HG03025 (cell line): Measurements from ENCODE around the gene B3GNT3.

ENCODE experiments used
- ATAC-seq: cut with Tn5 transposase; IDR thresholded peaks from one replicate; pipeline ENCODE4 v1.9.1; 2021; ENCODE audit warnings: mild to moderate bottlenecking, moderate library complexity; ENCODE audit not compliant: unreplicated experiment, low FRiP score

B3GNT3 gene, protein sequence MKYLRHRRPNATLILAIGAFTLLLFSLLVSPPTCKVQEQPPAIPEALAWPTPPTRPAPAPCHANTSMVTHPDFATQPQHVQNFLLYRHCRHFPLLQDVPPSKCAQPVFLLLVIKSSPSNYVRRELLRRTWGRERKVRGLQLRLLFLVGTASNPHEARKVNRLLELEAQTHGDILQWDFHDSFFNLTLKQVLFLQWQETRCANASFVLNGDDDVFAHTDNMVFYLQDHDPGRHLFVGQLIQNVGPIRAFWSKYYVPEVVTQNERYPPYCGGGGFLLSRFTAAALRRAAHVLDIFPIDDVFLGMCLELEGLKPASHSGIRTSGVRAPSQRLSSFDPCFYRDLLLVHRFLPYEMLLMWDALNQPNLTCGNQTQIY

GRCh38 chr19:17794731-17795494 lies at the start of gene B3GNT3:
Gene B3GNT3 (plus strand): TSS chr19:17795138. CDS start chr19:17807808, 12,670 bp downstream.
- no peak for ATAC-seq

DNA sequence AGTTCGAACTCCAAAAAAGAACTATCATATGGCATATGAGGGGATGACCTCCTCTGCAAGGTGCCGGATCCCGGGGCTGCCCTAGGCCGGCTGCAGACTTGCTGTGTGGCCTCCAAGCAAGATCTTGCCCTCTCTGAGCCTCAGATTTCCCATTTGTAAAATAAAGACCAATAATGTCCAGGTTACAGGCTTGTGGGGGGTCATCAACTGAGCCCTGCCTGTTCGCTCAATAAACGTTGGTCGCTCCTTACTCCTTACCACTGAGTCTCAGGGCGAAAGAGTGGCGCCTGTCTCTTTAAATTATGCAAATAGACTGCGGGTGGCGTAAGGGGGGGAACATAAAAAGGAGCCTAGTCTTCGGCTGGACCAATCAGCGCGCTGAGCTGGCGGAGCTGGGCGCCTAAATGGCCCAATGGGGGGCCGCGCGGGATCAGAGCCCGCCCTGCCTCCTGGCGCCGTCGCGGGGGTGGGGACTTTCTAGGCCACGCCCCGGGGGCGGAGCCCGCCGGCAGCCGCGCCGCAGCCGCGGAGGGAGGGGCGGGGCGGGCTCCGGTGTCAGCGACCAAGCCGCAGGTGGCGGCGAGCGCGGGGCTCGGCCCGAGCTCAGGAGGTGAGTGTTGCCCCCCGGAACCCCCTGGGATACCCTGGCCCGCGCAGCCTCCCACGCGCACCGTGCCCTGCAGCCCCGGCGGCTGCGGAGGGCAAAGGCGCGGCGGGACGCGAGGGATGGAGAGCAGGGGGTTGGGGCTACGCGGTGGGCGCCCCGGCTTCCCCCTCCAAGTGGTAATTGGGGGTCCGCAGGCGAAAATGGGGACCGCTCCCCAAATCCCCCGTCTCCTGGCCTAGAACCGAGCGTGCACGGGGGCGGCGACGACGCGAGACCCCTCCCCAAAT lies 47.5 kb upstream of the B3GNT3 start:
- ATAC-seq: peak; percentile 69

DNA sequence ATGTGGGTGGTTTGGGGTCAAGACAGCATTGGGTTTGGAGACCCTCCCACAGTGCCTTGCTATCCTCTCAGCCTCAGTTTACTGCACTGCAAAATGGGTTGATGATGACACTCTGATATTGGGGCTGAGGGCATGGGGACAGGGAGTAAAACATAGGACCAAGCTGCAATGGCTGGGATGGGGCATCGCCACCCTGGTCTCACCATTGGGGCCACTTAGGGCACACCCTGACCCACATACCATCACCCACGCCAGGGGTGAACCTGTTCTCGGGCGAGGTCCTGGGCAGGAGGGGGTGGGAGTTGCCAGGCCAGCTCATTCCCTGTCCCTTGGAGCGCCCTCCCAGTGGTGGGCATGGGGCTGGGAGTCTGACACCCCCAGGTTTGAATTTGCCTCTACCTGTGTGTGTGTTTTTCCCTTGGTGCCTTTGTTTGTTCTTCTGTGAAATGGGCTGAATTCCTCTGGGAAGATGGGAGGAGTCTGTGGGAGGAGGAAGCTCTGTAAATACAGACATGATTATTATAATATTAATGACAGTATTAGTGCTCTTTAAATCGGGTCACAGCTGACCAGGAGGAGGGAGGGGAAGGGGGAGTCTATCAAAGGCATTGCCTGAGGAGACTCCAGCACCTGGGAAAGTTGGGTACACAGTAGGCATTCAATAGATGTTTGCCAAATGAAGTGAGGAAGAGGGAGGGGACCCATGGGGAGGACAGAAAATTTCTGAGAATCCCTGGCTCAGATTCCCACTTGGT lies 45.9 kb upstream of the B3GNT3 start:
- no peak for ATAC-seq

GRCh38 chr19:17749912-17750317 lies 45.0 kb upstream of the B3GNT3 start:
- ATAC-seq: no peak

DNA sequence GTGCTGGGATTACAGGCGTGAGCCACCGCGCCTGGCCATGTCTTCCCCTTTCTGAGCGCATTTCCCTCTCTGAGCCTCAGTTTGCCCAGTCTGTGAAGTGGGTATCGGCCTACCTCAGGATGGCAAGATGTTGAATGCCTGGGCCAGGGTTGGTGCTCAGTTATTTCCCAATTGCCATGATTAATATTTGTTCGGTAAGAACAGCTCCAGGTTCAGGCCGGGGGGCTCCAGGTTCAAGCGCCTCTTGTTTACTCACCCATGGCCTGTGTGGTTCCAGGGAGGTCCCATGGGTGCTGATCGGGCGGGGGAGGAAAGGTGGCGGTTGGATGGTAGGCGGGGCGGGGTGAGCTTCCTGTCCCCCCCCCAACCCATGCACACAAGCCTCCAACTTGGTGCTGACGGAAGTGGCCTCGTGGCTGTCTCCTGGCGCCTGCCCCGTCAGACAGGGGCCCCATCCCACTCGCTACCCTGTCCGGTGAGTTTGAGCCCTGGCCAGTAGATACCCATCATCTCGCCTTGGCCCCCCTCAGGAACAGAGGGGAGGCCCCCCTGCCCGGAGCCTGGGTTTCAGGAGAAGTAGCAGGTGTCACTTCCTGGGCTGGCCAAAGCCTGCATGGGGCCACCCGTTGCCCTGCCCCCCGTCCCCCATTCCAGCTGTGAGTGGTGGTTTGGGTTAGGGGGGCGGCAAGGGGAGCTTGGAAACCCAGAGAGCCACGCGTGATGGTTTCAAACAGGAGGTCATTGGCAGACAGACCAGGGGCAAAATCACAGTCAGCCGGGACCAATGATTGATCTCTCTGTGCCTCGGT lies 43.6 kb upstream of the B3GNT3 start, which contains the start of gene FCHO1:
TSS of gene FCHO1 (plus strand) at position 375 of the 809 bp plus-strand sequence. CDS start 3,688 bp downstream, outside the sequence.
- no peak for ATAC-seq

DNA sequence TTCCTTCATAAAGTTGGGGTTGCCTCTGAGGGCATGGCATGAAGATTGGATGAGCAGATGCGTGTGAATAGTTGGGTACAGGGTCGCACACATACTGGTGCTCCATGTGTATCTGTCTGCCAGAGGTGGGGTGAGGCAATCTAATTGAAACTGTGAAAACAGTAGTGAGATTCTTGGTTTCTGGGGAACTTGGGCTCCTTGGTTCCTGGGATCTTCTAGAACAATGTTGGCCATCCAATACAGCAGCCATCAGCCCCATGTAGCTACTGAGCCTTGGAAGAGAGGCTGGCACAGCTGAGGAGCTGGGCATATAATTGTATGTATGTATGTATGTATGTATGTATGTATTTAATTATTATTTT lies 43.0 kb upstream of the B3GNT3 start:
- ATAC-seq: no peak

- no peak for ATAC-seq
Observed at GRCh38 chr19:17752865-17753639, 41.9 kb upstream of the B3GNT3 start.

DNA sequence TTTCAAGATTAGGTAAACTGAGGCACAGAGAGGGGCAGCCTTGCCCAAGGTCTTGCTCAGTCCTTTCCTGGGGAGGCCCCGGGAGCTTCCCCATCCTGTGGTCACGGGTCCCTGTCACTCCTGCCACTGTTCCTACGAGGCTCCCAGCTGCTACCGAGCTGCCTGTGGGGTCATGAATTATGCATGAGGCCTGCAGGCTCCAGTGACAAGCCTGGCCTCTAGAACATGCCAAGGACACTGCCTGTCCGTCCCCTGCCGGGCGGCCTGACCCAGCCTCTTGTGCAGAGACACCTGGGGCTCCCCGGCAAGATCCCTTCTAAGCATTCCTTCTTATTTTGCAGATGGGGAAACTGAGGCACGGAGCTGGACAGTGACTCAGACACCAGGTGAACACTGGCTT lies 41.0 kb upstream of the B3GNT3 start:
- ATAC-seq: no peak

GRCh38 chr19:17754634-17755442 lies 40.1 kb upstream of the B3GNT3 start:
- no peak for ATAC-seq

GRCh38 chr19:17755443-17755890 lies 39.5 kb upstream of the B3GNT3 start:
- no peak for ATAC-seq

DNA sequence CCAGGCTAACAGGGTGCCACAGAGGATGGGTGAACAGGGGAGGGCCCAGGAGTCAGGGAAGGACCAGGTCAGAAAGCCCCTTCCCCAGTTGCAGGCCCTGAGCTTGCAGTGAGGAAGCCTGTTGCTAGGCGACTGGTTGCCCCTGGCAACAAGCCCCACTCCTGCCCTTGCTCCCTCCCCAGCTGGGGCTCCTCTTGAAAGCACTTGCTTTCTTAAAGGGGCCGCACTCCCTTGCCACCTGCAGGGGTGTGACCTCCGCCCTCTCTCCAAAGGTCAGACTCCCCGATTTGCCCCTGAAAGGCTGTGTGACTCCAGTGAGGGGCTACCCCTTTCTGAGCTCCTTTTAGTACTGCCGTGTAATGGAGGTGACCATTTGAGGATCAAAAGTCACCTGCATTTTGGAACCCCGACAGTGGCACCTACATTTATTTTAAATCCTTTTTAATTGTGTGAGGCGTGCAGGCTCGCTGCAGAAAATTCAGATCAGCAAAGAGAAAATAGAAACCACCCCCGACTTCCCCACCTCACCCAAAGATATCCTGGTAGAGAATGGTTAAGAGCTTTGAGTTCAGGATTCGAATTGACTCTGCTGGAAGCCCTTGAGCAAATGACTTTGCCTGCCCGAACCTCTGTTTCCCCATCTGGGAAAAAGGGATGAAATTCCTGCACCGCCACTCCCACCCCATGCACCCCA lies 38.8 kb upstream of the B3GNT3 start:
- ATAC-seq: no peak

- ATAC-seq: no peak
Observed at GRCh38 chr19:17757125-17757524, 37.8 kb upstream of the B3GNT3 start.

- ATAC-seq: no peak
Observed at GRCh38 chr19:17758515-17758914, 36.4 kb upstream of the B3GNT3 start.

DNA sequence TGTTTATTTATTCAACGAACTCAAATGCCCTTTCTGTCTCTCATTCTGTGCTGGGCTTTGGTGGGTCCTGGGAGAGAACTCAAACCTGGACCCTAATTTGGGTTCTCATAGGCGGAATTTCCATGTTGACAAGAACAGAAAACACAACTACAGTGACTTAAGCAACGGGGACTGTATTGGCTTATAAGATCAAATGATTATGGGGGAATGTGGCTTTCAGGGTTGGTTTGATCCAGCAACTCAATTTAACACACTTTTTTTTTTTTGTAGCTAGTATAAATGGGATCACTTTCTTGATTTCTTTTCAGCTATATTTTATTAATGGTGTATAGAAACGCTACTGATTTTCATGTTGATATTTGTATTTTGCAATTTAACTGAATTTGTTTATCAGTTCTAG lies 33.8 kb upstream of the B3GNT3 start:
- ATAC-seq: no peak

- ATAC-seq: no peak
Observed at GRCh38 chr19:17762505-17763229, 32.3 kb upstream of the B3GNT3 start.

DNA sequence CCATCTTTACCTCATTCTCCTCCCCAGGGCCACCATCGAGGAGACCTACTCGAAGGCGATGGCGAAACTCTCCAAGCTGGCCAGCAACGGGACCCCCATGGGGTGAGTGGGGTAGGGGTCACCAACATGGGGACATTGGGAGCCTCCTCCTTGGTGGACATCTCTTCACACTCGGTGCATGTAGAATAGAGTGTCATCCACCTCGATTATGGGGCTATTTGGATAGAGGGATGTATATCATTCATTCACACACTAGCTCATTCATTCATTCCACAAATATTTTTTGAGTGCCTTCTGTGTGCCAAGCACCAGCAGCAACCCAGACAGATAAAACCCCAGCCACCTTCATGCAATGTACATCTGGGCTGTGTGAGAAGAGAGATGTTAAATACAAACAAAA lies 30.6 kb upstream of the B3GNT3 start:
- ATAC-seq: no peak
